Mesodermal cell (in vitro differentiated cells): ENCODE data around the gene EXT2. TPM values are rescaled to one million over a fixed set of nuclear protein-coding genes. Genes with fewer than 3 reads are reported as not detected.

Experiments
- H3K27ac ChIP-seq: 2 replicates; pipeline ENCODE4 v1.7.0; 2013; ENCODE audit warnings: mild to moderate bottlenecking, low read depth, low read length, moderate library complexity; ENCODE audit not compliant: severe bottlenecking
- H3K36me3 ChIP-seq: 2 replicates; pipeline ENCODE4 v1.7.1; 2013; ENCODE audit warnings: mild to moderate bottlenecking, low read length, moderate library complexity; ENCODE audit not compliant: control insufficient read depth, insufficient read depth
- H3K4me1 ChIP-seq: one replicate; pipeline ENCODE4 v1.7.1; 2013; ENCODE audit warnings: mild to moderate bottlenecking, low read length; ENCODE audit not compliant: insufficient read depth, control insufficient read depth, poor library complexity, severe bottlenecking
- H3K4me3 ChIP-seq: 2 replicates; pipeline ENCODE4 v1.7.0; 2013; ENCODE audit warnings: low read length, control low read depth, mild to moderate bottlenecking; ENCODE audit not compliant: insufficient read depth, poor library complexity, severe bottlenecking; ENCODE audit errors: extremely low read depth
- H3K9me3 ChIP-seq: 2 replicates; pipeline ENCODE4 v1.7.1; 2013; ENCODE audit warnings: mild to moderate bottlenecking, low read length, moderate library complexity; ENCODE audit not compliant: control insufficient read depth
- WGBS, 2 experiments: methylation state at CpG; one replicate each; pipeline ENCODE4 v1.1.5; 2013; ENCODE audit warnings: missing lambda C conversion rate in 2 of 2; ENCODE audit not compliant: insufficient coverage in 2 of 2; 5-methylcytosine and 5-hydroxymethylcytosine counted together
- polyA plus RNA-seq, 2 experiments: library from polyadenylated mRNA; stranded (reverse); fragments of 50-300 nt; gene quantifications; one replicate each; pipeline ENCODE4 v1.2.3, GENCODE V29; 2013

The EXT2 gene
- 92.5 TPM for polyA plus RNA-seq (2013, experiment 1 of 2)
- 77.0 TPM for polyA plus RNA-seq (2013, experiment 2 of 2)

DNA sequence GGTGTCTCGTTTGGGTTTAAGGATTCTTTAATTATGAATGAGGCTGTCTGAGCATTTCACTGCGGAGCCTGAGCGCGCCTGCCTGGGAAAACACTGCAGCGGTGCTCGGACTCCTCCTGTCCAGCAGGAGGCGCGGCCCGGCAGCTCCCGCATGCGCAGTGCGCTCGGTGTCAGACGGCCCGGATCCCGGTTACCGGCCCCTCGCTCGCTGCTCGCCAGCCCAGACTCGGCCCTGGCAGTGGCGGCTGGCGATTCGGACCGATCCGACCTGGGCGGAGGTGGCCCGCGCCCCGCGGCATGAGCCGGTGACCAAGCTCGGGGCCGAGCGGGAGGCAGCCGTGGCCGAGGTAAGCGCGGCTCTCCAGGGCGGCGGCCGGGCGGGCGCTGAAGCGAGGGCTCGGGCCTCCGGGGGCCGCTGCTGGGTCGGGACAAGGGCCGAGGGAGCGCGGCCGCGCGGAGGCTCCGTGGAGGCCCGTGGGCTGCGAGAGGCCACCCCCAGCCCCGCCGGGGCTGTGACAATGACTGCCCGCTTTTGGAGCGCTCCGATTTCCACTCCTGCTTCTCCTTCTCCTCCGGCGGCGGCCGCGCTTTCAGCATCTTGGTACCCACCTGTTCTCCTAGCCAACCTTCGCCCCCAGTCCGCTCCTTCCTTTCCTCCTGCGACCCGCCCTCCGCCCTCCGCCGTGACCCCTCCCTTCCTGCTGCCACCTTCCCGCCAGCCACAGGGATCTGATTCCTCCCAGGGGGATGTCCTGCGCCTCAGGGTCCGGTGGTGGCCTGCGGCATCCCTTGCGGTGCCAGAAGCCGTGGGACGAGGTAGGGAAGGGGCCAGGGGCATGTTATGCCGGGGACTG, at the start of gene EXT2:
Gene EXT2 (plus strand): TSS at position 173 of the 854 bp plus-strand sequence. CDS start 12,035 bp downstream, outside the sequence.
- no peak within 1 kb of the TSS for H3K27ac ChIP-seq
- H3K4me1 ChIP-seq: no peaks in the 10 kb centered on the region
- peaks cover 11% of the 10 kb centered on the region for H3K36me3 ChIP-seq
- WGBS, 2 experiments: 0 to 1% methylated on average over 65 to 70 of the region's 83 CpGs
- peak within 1 kb of the TSS; percentile 74 for H3K4me3 ChIP-seq
- no peaks in the 10 kb centered on the region for H3K9me3 ChIP-seq

DNA sequence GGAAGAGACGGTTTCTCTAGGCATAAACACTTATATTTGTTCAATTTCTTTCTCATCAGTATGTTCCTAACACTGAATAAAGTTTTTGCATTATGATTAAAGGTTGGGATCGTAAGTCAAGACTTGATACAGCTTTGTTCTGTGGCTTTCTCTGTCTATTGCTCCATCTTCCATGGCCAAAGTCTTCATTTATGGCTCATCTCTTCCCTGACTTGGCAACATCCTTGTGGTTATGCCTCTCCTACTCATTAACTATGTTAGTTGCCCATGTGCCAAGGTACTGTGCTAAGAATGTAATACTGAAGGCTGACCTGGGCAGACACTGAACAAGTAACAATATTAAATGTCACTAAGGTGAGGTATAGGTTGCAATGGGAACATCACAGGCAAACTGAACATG, 49.3 kb upstream of the EXT2 start:
- no CpG with 5 or more reads among the region's 2 CpGs for WGBS, 2 experiments
- H3K9me3 ChIP-seq: peaks cover under 1% of the 10 kb centered on the region
- no peak overlapping the region for H3K4me3 ChIP-seq
- H3K27ac ChIP-seq: no peak overlapping the region
- no peaks in the 10 kb centered on the region for H3K4me1 ChIP-seq
- no peaks in the 10 kb centered on the region for H3K36me3 ChIP-seq

DNA sequence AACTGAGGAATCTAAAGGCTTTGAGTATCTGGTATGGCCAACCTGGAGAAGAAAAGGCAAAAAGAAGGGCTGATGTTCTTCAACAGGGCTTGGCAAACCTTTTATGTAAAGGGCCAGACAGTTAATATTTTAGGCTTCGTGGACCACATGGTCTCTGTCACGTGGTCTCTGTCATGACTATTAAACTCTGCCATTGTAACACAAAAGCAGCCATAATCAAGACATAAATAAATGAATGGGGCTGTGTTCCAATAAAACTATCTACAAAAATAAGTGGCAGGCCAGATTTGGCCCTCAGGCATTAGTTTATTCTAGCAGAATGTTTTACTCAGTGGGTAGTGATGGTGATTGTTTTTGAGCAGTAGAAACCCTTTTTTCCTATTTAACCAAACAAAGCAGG, 48.2 kb upstream of the EXT2 start:
- Histone ChIP-seq H3K9me3 (no peaks in the 10 kb centered on the region), H3K4me3 (no peak overlapping the region), H3K27ac (no peak overlapping the region), H3K4me1 (no peaks in the 10 kb centered on the region), H3K36me3 (no peaks in the 10 kb centered on the region)
- no CpG with 5 or more reads among the region's 2 CpGs for WGBS, 2 experiments

DNA sequence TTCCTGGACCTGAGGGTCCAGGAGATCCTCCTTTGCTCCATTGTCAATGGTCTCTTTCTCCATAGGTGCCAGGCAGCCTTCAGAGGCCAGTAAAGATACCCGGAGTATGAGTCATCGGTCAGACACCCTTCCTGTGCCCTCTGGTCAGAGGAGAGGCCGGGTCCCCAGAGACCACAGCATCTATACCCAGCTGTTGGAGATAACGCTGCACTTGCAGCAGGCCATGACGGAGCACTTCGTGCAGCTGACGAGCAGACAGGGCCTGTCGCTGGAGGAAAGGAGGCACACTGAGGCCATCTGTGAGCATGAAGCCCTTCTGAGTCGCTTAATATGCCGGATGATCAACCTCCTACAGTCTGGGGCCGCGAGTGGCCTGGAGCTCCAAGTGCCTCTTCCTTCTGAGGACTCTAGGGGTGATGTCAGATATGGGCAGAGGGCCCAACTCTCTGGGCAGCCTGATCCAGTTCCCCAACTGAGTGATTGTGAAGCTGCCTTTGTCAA, 47.5 kb upstream of the EXT2 start, which contains the start of gene ACCSL:
Gene ACCSL (plus strand): TSS at position 51 of the 501 bp plus-strand sequence. CDS start 56 bp downstream, at position 107.
- no peaks in the 10 kb centered on the region for H3K36me3 ChIP-seq

DNA sequence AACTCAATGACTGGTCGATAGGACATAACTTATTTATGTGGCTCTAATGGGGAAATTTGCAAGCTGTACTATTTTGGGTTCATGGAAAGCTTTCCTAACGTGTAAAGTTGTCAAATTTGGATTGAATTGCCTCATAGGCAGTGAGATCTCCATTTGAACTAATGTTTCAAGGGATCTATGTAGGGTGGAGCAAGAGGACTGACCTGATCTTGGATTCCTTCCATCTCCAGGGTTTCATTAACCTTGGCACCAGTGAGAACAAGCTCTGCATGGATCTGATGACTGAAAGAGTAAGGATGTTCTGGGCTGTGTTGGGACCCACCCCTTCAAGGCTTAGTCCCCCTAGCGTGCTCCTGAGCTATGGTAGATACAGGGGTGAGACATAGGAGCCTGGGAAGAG, 45.6 kb upstream of the EXT2 start:
- Histone ChIP-seq H3K36me3 (no peaks in the 10 kb centered on the region), H3K4me1 (no peaks in the 10 kb centered on the region), H3K27ac (no peak overlapping the region), H3K9me3 (no peaks in the 10 kb centered on the region), H3K4me3 (no peak overlapping the region)
- WGBS, 2 experiments: 81 to 89% methylated on average over 3 of the region's 3 CpGs

More for the DNA sequence above, 47.5 kb upstream of the EXT2 start, which contains the start of gene ACCSL:
- no peak within 1 kb of the TSS for H3K27ac ChIP-seq
- WGBS, 2 experiments: 91 to 92% methylated on average over 11 to 12 of the region's 12 CpGs
- no peaks in the 10 kb centered on the region for H3K4me1 ChIP-seq
- no peaks in the 10 kb centered on the region for H3K9me3 ChIP-seq
- no peak within 1 kb of the TSS for H3K4me3 ChIP-seq

DNA sequence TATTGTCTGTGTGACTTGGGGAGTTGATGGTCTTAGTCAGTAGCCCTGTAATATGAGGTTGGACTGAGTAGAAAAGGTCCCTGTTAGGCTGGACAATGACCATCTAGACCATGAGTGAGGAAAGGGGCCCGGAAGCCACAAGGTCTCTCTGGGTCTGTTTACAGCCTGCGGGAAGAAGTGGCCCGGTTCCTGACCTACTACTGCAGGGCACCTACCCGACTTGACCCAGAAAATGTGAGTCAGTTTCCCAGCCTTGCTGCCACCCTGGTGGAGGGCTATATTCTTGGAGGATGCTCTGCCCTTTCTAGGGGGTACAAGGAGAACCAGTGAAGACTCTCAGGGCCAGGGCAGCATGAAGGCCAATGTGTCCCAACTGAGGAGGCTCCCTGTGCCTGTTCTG, 44.3 kb upstream of the EXT2 start:
- no peaks in the 10 kb centered on the region for H3K4me1 ChIP-seq
- 88 to 100% methylated on average over 3 to 4 of the region's 4 CpGs for WGBS, 2 experiments
- H3K4me3 ChIP-seq: no peak overlapping the region
- no peaks in the 10 kb centered on the region for H3K9me3 ChIP-seq
- H3K27ac ChIP-seq: no peak overlapping the region
- H3K36me3 ChIP-seq: no peaks in the 10 kb centered on the region

DNA sequence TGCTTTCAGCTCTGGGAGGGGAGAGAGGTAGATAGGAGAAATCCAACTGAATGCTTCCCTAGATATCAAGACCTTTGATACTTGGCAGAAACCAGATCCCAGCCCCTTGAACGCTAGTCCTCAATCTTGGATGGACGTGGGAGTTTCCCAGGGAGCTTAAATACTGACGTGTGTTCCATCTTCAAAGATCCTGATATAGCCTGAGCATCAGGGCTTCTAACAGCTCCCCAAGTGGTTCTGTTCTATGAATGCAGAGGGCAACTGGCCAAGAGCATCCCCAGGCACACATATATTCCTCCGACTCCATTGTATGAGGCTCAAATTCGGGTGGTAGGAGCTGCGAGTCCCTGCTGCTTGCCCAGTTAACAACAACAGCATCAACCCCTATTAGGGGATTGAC, 38.1 kb upstream of the EXT2 start:
- H3K4me1 ChIP-seq: no peaks in the 10 kb centered on the region
- WGBS, 2 experiments: 81 to 96% methylated on average over 4 to 6 of the region's 6 CpGs
- H3K4me3 ChIP-seq: no peak overlapping the region
- H3K27ac ChIP-seq: no peak overlapping the region
- H3K9me3 ChIP-seq: no peaks in the 10 kb centered on the region
- no peaks in the 10 kb centered on the region for H3K36me3 ChIP-seq

DNA sequence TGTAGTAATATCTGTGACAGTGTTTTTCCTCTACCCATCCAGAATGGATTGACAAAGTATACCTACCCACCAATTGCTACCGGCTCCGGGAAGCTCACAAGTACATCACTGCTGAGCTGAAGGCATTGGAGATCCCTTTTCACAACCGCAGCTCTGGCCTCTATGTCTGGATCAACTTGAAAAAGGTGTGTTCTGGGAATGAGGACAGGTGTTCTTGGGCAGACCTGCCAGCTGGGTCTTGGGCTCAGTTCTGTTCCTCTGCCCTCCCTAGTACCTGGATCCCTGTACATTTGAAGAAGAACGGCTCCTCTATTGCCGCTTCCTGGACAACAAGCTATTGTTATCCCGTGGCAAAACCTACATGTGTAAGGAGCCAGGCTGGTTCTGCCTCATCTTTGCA, 37.2 kb upstream of the EXT2 start:
- Histone ChIP-seq H3K4me1 (no peaks in the 10 kb centered on the region), H3K27ac (no peak overlapping the region), H3K36me3 (no peaks in the 10 kb centered on the region), H3K4me3 (no peak overlapping the region), H3K9me3 (no peaks in the 10 kb centered on the region)
- 88 to 97% methylated on average over 3 to 6 of the region's 6 CpGs for WGBS, 2 experiments

DNA sequence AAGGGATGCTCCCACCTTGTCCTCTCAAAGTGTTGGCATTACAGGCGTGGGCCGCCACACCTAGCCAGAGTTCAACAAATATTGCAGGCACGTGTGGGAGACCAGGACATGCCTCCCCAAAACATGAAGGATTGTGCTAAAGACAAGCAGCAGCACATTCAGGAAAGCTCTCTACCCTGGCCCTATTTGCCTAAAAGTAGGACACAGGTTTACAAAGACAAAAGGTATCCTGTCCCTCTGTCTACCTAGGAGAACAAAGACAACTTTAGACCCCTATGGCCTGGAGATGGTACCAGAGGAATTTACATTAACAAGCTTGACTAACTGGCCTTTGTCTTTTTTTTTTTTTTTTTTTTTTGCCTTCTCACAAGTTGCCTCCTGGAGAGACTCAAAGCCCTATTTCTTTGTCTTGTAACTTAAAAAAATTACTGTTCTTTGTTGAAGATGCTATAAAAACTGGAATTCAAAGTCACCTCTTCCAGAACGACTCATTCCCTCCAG, 30.3 kb upstream of the EXT2 start:
- Histone ChIP-seq H3K36me3 (no peaks in the 10 kb centered on the region), H3K27ac (peak overlapping the region; percentile 59), H3K4me1 (peaks cover 4% of the 10 kb centered on the region), H3K4me3 (no peak overlapping the region), H3K9me3 (no peaks in the 10 kb centered on the region)
- 58 to 62% methylated on average over 3 of the region's 4 CpGs for WGBS, 2 experiments

DNA sequence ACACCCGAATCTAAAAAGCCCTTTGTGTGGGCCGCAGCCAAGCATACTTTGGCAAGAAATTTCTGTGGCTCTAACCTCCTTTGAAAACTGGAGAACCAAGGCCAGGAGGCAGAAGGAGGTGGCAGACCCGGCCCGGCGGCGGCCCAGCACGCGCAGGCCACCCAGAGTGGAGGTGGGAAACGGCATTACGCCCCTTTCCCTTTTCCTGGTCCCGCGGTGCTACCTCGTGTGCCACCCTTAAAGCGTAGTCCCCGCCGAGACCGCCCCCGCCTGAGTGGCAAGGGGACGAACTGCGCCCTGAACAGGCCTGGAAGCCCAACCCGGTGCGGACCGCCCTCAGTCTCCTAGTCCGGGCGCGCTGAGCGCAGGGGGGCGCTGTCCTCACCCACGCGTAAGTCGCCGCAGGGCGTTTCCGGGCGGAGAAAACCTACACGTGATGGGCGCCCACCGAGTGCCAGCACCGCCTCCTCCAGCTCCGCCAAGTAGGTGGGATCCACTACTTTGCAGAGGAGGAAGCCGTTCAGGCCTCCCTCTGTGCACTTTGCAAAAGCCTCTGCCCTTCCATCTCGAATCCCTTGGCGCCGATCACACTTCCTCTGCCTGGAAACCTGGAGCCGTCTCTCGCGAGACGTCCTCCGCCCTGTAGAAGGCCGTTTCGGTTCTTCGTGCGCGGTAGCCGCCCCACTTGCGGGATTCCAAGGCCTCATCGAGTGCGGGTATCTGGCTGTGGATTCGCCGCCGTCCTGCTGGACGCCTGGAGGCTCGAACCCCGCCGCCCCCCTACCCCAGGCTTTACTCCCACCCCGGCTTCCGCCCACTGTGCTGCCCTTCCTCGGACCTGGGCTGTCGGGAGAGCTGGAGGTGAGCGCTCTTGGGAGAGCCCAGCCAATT, 29.4 kb upstream of the EXT2 start, which contains the start of gene ACCS:
Gene ACCS (plus strand): TSS at position 430 of the 891 bp plus-strand sequence. CDS start 1,358 bp downstream, outside the sequence.
- Histone ChIP-seq H3K4me1 (peaks cover 4% of the 10 kb centered on the region), H3K9me3 (no peaks in the 10 kb centered on the region), H3K27ac (peak within 1 kb of the TSS; percentile 59), H3K4me3 (peak within 1 kb of the TSS; percentile 46), H3K36me3 (no peaks in the 10 kb centered on the region)
- WGBS, 2 experiments: 7% methylated on average over 64 to 65 of the region's 70 CpGs
